GM10248 (cell line): ENCODE data around the gene ZEB2.

Source experiments
- CTCF ChIA-PET: fragments of 300-600 bp; sonication (Branson Sonifier 250); formaldehyde crosslinking; extraction: SDS; loops from one replicate; lab custom pipeline; 2021; ENCODE audit warnings: antibody characterized with exemption; lab: Yijun Ruan, JAX
- POLR2A ChIA-PET: fragments of 350-650 bp; sonication (Branson Sonifier 250); formaldehyde crosslinking; extraction: SDS; loops from one replicate; lab custom pipeline; 2020; ENCODE audit warnings: antibody characterized with exemption; lab: Yijun Ruan, JAX
- DNase-seq: peaks from one replicate; pipeline ENCODE4 v3.0.0; 2012; ENCODE audit errors: extremely low spot score
- TF ChIP-seq, protein P1 (sequence below): IDR thresholded peaks from 2 replicates; pipeline ENCODE4 v1.5.1; 2012; ENCODE audit warnings: mild to moderate bottlenecking, low read depth; ENCODE audit errors: extremely low read depth, missing control alignments, control extremely low read depth

The ZEB2 gene

GRCh38 chr2:144359684-144360083 is 160.2 kb downstream of the ZEB2 start:
- CTCF ChIA-PET, result no interaction called here
- TF ChIP-seq, protein P1, sequence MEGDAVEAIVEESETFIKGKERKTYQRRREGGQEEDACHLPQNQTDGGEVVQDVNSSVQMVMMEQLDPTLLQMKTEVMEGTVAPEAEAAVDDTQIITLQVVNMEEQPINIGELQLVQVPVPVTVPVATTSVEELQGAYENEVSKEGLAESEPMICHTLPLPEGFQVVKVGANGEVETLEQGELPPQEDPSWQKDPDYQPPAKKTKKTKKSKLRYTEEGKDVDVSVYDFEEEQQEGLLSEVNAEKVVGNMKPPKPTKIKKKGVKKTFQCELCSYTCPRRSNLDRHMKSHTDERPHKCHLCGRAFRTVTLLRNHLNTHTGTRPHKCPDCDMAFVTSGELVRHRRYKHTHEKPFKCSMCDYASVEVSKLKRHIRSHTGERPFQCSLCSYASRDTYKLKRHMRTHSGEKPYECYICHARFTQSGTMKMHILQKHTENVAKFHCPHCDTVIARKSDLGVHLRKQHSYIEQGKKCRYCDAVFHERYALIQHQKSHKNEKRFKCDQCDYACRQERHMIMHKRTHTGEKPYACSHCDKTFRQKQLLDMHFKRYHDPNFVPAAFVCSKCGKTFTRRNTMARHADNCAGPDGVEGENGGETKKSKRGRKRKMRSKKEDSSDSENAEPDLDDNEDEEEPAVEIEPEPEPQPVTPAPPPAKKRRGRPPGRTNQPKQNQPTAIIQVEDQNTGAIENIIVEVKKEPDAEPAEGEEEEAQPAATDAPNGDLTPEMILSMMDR, result no peak
- POLR2A ChIA-PET, result no interaction called here
- DNase-seq, result no peak

DNA sequence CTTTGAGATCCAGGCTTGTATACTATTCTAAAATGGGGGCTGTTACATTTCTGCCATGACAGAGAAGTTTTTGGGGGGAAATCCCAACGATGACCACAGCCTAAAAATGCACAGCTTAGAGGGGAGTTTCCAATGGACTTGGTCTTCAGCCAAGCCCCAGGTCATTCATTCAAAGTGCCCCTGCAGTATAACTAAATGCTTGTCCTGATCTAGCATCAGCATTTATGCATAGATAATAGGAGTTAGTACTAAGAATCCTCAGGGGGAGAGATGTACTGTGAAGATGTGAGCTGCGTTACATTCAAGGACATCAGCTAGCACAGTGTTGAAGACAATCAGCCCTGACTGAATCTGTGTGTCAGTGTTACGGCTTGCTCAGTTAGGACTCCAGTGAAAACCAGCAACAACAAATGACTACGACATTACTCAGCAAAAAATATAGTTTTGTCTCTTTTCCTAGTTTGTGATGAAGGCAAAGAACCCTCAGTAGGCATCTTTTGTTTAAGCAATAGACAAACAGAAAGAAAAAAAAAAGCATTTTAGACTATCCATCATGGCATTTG is 160.9 kb downstream of the ZEB2 start:
- TF ChIP-seq, protein P1, result no peak
- CTCF ChIA-PET, result interaction anchor here (2.2 to 5.3 kb wide), 2 partner anchors 13 kb away, joined by 7 to 27 read pairs; no protein-coding TSS in a partner anchor
- POLR2A ChIA-PET, result no interaction called here
- peak; percentile 53 for DNase-seq

- TF ChIP-seq, protein P1, result no peak
- DNase-seq, result no peak
Measured at GRCh38 chr2:144358374-144358964, 161.4 kb downstream of the ZEB2 start.

GRCh38 chr2:144357623-144358373 is 162.1 kb downstream of the ZEB2 start:
- CTCF ChIA-PET, result interaction anchor here (0.8 to 5.3 kb wide), 8 partner anchors 9 to 79 kb away, joined by 3 to 27 read pairs (median 3); no protein-coding TSS in a partner anchor

More at GRCh38 chr2:144358374-144358964, 161.4 kb downstream of the ZEB2 start:
- CTCF ChIA-PET, result interaction anchor here (0.8 to 5.3 kb wide), 3 partner anchors 8 to 13 kb away, joined by 3 to 27 read pairs (median 7); no protein-coding TSS in a partner anchor
- POLR2A ChIA-PET, result interaction anchor here (0.9 kb wide), 1 partner anchor 26 kb away, joined by 4 read pairs; a partner anchor contains a TSS

DNA sequence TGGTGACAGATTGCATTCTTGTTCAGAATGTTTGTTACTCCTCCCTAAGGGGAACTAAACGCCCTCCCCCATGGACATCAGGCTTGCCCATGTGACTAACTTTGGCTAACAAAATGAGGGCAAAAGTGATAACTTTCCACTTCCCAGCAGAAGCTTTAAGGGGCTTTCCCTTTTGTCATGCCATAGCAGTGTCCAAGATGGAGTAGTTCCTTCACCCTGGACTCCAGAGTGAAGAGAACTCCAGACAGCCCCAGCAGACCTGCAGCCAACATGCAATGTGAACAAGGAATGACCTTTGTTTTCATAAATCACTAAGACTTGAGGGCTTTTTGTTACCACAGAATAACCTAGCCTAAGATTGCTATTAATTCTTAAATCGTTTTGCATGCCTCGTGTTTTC is 163.5 kb downstream of the ZEB2 start:
- no peak for DNase-seq
- CTCF ChIA-PET, result interaction anchor here (0.7 to 5.3 kb wide), 9 partner anchors 10 to 105 kb away, joined by 3 to 27 read pairs (median 4); a partner anchor contains a TSS
- TF ChIP-seq, protein P1, result no peak
- POLR2A ChIA-PET, result no interaction called here

More at GRCh38 chr2:144357623-144358373, 162.1 kb downstream of the ZEB2 start:
- POLR2A ChIA-PET, result interaction anchor here (0.9 kb wide), 1 partner anchor 26 kb away, joined by 4 read pairs; a partner anchor contains a TSS
- TF ChIP-seq, protein P1, result no peak
- peak; percentile 57 for DNase-seq

GRCh38 chr2:144354953-144355352 is 165.0 kb downstream of the ZEB2 start:
- ChIA-PET POLR2A (no interaction called here), CTCF (interaction anchor here (0.7 to 5.3 kb wide), 6 partner anchors 9 to 94 kb away, joined by 3 to 27 read pairs (median 4); no protein-coding TSS in a partner anchor)
- TF ChIP-seq, protein P1, result no peak
- DNase-seq, result no peak
